ENCODE measurements around the gene MUC5AC.
"Not testable (repeated sequence)": the region's sequence is repeated elsewhere in the genome, so short reads cannot be mapped to it uniquely, and the experiment has no call there.

MUC5AC gene, protein sequence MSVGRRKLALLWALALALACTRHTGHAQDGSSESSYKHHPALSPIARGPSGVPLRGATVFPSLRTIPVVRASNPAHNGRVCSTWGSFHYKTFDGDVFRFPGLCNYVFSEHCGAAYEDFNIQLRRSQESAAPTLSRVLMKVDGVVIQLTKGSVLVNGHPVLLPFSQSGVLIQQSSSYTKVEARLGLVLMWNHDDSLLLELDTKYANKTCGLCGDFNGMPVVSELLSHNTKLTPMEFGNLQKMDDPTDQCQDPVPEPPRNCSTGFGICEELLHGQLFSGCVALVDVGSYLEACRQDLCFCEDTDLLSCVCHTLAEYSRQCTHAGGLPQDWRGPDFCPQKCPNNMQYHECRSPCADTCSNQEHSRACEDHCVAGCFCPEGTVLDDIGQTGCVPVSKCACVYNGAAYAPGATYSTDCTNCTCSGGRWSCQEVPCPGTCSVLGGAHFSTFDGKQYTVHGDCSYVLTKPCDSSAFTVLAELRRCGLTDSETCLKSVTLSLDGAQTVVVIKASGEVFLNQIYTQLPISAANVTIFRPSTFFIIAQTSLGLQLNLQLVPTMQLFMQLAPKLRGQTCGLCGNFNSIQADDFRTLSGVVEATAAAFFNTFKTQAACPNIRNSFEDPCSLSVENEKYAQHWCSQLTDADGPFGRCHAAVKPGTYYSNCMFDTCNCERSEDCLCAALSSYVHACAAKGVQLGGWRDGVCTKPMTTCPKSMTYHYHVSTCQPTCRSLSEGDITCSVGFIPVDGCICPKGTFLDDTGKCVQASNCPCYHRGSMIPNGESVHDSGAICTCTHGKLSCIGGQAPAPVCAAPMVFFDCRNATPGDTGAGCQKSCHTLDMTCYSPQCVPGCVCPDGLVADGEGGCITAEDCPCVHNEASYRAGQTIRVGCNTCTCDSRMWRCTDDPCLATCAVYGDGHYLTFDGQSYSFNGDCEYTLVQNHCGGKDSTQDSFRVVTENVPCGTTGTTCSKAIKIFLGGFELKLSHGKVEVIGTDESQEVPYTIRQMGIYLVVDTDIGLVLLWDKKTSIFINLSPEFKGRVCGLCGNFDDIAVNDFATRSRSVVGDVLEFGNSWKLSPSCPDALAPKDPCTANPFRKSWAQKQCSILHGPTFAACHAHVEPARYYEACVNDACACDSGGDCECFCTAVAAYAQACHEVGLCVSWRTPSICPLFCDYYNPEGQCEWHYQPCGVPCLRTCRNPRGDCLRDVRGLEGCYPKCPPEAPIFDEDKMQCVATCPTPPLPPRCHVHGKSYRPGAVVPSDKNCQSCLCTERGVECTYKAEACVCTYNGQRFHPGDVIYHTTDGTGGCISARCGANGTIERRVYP (N-terminal part only)

GRCh38 chr11:1157645-1158591 is at the start of gene MUC5AC:
MUC5AC (plus strand) TSS chr11:1157953; CDS start chr11:1158000, 47 bp downstream.
- DNase-seq (ENCODE audit: low spot score), result no peak

GRCh38 chr11:1108246-1108900 is 49.4 kb upstream of the MUC5AC start:
- no peak for DNase-seq (ENCODE audit: low spot score)

- DNase-seq (ENCODE audit: low spot score), result no peak
Observed at GRCh38 chr11:1109101-1109917, 48.4 kb upstream of the MUC5AC start.

GRCh38 chr11:1109918-1110705 is 47.6 kb upstream of the MUC5AC start:
- DNase-seq (ENCODE audit: low spot score), result no peak

DNA sequence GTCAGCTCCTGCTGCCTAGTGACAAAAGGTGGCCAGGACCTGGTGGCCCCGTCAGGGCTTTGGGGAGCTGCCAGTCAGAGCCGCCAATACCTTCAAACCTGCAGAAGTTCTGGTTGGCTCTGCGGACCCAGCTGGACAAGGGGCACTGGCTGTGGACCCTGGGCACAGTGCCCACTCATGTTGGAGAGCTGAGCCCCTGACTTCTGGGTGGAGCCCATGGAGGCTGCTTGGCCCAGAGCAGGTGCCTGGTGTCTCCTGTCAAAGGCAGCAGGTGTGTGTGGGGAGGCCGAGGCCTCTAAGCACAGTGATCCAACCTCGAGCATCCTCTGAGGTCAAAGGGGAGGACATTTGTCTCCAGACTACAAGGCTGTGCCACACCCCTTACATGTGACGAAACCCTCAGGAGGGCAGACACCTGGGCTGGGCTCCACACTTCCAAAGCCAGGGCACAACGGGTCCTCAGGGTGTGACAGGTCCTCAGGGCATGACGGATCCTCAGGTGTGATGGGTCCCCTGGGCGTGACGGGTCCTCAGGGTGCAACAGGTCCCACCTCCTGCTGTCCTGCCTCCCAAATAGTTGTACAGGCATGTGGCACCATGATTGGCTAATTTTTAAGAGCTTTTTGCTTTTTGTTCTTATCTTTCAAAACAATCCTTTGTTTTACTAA is 46.1 kb upstream of the MUC5AC start:
- no peak for DNase-seq (ENCODE audit: low spot score)

GRCh38 chr11:1112351-1113191 is 45.2 kb upstream of the MUC5AC start:
- DNase-seq (ENCODE audit: low spot score), result no peak

- DNase-seq (ENCODE audit: low spot score), result no peak
Observed at GRCh38 chr11:1113405-1114201, 44.1 kb upstream of the MUC5AC start.

- not testable (repeated sequence) for DNase-seq (ENCODE audit: low spot score)
Observed at GRCh38 chr11:1115292-1115691, 42.5 kb upstream of the MUC5AC start.

DNA sequence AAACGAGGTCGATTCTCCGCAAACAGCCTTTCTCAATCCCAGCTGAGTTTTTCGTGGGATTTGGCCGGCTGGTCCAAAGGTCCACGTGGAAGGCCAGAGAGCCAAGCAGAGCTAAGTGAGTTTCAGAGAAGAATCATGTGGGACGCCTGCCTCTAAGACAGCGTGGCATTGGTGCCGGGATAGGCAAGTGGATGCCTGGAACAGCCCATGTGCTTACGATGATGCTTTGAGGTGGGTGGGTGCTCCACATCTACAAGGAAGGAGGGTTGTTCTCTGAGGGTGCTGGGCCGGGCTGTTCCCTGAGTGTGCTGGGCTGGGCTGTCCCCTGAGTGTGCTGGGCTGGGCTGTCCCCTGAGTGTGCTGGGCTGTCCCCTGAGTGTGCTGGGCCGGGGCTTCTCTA is 41.6 kb upstream of the MUC5AC start:
- no peak for DNase-seq (ENCODE audit: low spot score)

GRCh38 chr11:1116666-1117390 is 40.9 kb upstream of the MUC5AC start:
- no peak for DNase-seq (ENCODE audit: low spot score)

DNA sequence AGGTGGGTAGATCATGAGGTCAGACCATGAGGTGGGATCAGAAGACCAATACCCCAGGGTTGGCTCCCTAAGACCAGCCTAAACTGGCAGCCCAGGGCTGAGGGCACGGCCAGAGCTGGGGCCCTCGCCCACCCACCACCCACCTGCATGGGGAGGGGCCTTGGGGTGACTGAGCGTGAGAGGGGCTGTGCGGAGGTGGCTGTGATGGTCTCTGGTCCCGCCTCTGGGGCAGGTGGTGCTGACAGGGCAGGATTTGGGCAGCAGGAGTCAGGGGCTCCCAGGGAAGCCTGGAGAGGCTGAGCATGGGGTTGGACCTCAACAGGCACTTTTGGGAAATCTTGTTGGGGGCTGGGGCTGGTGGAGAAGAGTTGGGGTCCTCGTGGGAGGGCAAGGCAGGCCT is 39.8 kb upstream of the MUC5AC start:
- DNase-seq (ENCODE audit: low spot score), result no peak

DNA sequence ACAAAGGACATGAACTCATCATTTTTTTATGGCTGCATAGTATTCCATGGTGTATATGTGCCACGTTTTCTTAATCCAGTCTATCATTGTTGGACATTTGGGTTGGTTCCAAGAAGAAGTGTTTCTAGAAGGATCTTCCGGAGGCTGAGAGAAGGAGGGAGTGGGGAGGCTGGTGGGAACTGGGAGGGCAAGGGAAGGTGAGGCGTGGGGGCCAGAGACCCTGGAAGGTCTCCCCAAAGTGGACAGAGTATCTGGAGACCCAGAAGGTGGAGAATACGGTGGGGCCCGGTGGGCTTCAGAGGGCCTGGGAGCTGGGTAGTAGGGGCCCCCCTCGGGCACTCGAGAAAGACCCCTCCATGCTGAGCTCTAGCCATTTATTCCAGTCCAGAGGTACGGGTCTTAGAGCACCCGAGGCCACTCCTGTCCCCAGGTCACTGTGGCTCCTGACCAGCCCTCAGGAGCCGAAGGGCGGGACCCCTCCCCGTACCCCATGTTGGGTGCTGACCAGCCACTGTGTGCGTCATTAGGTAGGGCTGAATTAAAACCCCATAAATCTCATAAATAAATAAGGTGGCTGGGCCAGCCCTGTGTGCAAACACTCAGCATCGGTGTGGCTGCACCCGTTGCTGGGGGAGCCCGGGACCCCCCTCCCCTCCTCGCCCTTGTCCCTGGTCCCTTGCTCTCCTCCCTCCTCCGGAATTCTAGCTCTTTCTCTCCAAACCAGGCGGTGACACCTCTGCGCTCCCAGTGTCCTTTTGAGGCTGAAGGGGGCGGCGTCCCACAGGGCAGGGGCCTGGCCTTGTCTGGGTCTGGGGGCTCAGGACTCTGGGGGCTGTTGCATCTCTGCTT is 38.8 kb upstream of the MUC5AC start:
- DNase-seq (ENCODE audit: low spot score), result no peak

GRCh38 chr11:1119604-1120146 is 38.1 kb upstream of the MUC5AC start:
- no peak for DNase-seq (ENCODE audit: low spot score)

GRCh38 chr11:1120532-1121330 is 37.0 kb upstream of the MUC5AC start:
- no peak for DNase-seq (ENCODE audit: low spot score)

All from putamen (tissue), 1 donor.